HL-60 (cell line): Measurements from ENCODE around the gene NEK10.

ENCODE experiments used
- CTCF ChIP-seq: IDR thresholded peaks from one replicate; pipeline ENCODE4 v1.5.1; 2011; ENCODE audit warnings: low read length, control low read depth, inconsistent platforms; ENCODE audit not compliant: insufficient read depth
- POLR2AphosphoS5 ChIP-seq: IDR thresholded peaks from 2 replicates; pipeline ENCODE4 v1.6.1; 2012; ENCODE audit warnings: low read depth

- peak; percentile 69 for TF ChIP-seq CTCF
- TF ChIP-seq POLR2AphosphoS5 = no peak
Observed at GRCh38 chr3:27312044-27312668, 57.0 kb downstream of the NEK10 start.
